ENCODE measurements around the gene MUC4. TPM values are rescaled to one million over a fixed set of nuclear protein-coding genes. Genes with fewer than 3 reads are reported as not detected.
A peak's percentile ranks its signal among the peaks of the same experiment; 100 is the strongest.

The MUC4 gene
- total RNA-seq, 1 experiment from 2014 or later: 3.6 TPM

- no peak for TF ChIP-seq CTCF (IDR thresholded peaks at IDR 0.05; ENCODE audit: unreplicated experiment)
- Mint-ChIP-seq H3K4me3 (ENCODE audit: low read depth, unreplicated experiment) (no peak overlapping the region), H3K36me3 (ENCODE audit: insufficient read depth, unreplicated experiment) (no peaks in the 10 kb centered on the region), H3K9me3 (ENCODE audit: low read depth, unreplicated experiment) (no peaks in the 10 kb centered on the region), H3K4me1 (ENCODE audit: low read depth, unreplicated experiment) (peaks cover 16% of the 10 kb centered on the region), H3K27ac (ENCODE audit: unreplicated experiment) (no peak overlapping the region), H3K27me3 (ENCODE audit: unreplicated experiment) (peaks cover 10% of the 10 kb centered on the region)
- CTCF ChIA-PET: no interaction called here
- intact Hi-C loops (cut with micrococcal nuclease; ENCODE audit: unreplicated experiment): loop anchor here (10.0 kb wide), 3 partner anchors 110 to 200 kb away; no protein-coding TSS in a partner anchor
- no peak for DNase-seq
- no TSS peak for BruUV-seq (replicated peaks)
Observed at GRCh38 chr3:195854628-195855294, 43.0 kb upstream of the MUC4 start.

- intact Hi-C loops (cut with micrococcal nuclease; ENCODE audit: unreplicated experiment): loop anchor here (10.0 kb wide), 3 partner anchors 109 to 199 kb away; no protein-coding TSS in a partner anchor
- no peak overlapping the region for H3K27ac Mint-ChIP-seq (ENCODE audit: unreplicated experiment)
Observed at GRCh38 chr3:195853996-195854395, 42.3 kb upstream of the MUC4 start.

GRCh38 chr3:195853036-195853435 is 41.3 kb upstream of the MUC4 start:
- Mint-ChIP-seq H3K4me1 (ENCODE audit: low read depth, unreplicated experiment) (peaks cover 22% of the 10 kb centered on the region), H3K36me3 (ENCODE audit: insufficient read depth, unreplicated experiment) (no peaks in the 10 kb centered on the region), H3K27ac (ENCODE audit: unreplicated experiment) (no peak overlapping the region), H3K9me3 (ENCODE audit: low read depth, unreplicated experiment) (no peaks in the 10 kb centered on the region), H3K4me3 (ENCODE audit: low read depth, unreplicated experiment) (no peak overlapping the region), H3K27me3 (ENCODE audit: unreplicated experiment) (no peaks in the 10 kb centered on the region)
- CTCF ChIA-PET: no interaction called here
- no peak for DNase-seq
- BruUV-seq (replicated peaks): no TSS peak
- TF ChIP-seq CTCF (IDR thresholded peaks at IDR 0.05; ENCODE audit: unreplicated experiment): no peak
- intact Hi-C loops (cut with micrococcal nuclease; ENCODE audit: unreplicated experiment): loop anchor here (10.0 kb wide), 3 partner anchors 108 to 198 kb away; no protein-coding TSS in a partner anchor

More at GRCh38 chr3:195853996-195854395, 42.3 kb upstream of the MUC4 start:
- peaks cover 2% of the 10 kb centered on the region for H3K27me3 Mint-ChIP-seq (ENCODE audit: unreplicated experiment)
- no TSS peak for BruUV-seq (replicated peaks)
- CTCF ChIA-PET: no interaction called here
- peaks cover 12% of the 10 kb centered on the region for H3K4me1 Mint-ChIP-seq (ENCODE audit: low read depth, unreplicated experiment)
- H3K4me3 Mint-ChIP-seq (ENCODE audit: low read depth, unreplicated experiment): no peak overlapping the region
- DNase-seq: no peak
- H3K9me3 Mint-ChIP-seq (ENCODE audit: low read depth, unreplicated experiment): no peaks in the 10 kb centered on the region
- TF ChIP-seq CTCF (IDR thresholded peaks at IDR 0.05; ENCODE audit: unreplicated experiment): no peak
- no peaks in the 10 kb centered on the region for H3K36me3 Mint-ChIP-seq (ENCODE audit: insufficient read depth, unreplicated experiment)

GRCh38 chr3:195850857-195851543 is 39.3 kb upstream of the MUC4 start:
- no peaks in the 10 kb centered on the region for H3K27me3 Mint-ChIP-seq (ENCODE audit: unreplicated experiment)
- H3K27ac Mint-ChIP-seq (ENCODE audit: unreplicated experiment): no peak overlapping the region
- BruUV-seq (replicated peaks): no TSS peak
- H3K4me3 Mint-ChIP-seq (ENCODE audit: low read depth, unreplicated experiment): peak overlapping the region; percentile 26
- peak; percentile 100 for TF ChIP-seq CTCF (IDR thresholded peaks at IDR 0.05; ENCODE audit: unreplicated experiment)
- CTCF ChIA-PET: interaction anchor here (0.9 to 1.2 kb wide), 6 partner anchors 16 to 134 kb away, joined by 3 to 6 read pairs (median 3); no protein-coding TSS in a partner anchor
- H3K36me3 Mint-ChIP-seq (ENCODE audit: insufficient read depth, unreplicated experiment): peaks cover 6% of the 10 kb centered on the region
- peaks cover 42% of the 10 kb centered on the region for H3K4me1 Mint-ChIP-seq (ENCODE audit: low read depth, unreplicated experiment)
- H3K9me3 Mint-ChIP-seq (ENCODE audit: low read depth, unreplicated experiment): peaks cover 2% of the 10 kb centered on the region
- peak; percentile 91 for DNase-seq
- intact Hi-C loops (cut with micrococcal nuclease; ENCODE audit: unreplicated experiment): loop anchor here (10.0 kb wide), 3 partner anchors 106 to 196 kb away; no protein-coding TSS in a partner anchor

Measured in Calu3 (cell line).